ENCODE measurements around the gene COL16A1. TPM values are rescaled to one million over a fixed set of nuclear protein-coding genes. Genes with fewer than 3 reads are reported as not detected.

COL16A1 gene
- total RNA-seq, 2 experiments from 2014 or later, result 0.17 to 0.47 TPM

Other genes with a start within 250 kb of the COL16A1 start
- not detected for gene TINAGL1, start 127.5 kb downstream of the COL16A1 start, total RNA-seq
- gene HCRTR1, start 86.3 kb downstream of the COL16A1 start, total RNA-seq, result not detected
- 10 to 100 TPM; 79.6 to 80.6 TPM for gene PEF1, start 59.1 kb downstream of the COL16A1 start, total RNA-seq
- gene ADGRB2, start 60.3 kb upstream of the COL16A1 start, total RNA-seq, result under 1 TPM; 0.24 to 0.30 TPM
- under 1 TPM; 0.21 to 0.30 TPM for gene SPOCD1, start 112.0 kb upstream of the COL16A1 start, total RNA-seq
- 100 to 1,000 TPM; 240 to 263 TPM for gene PTP4A2, start 234.4 kb upstream of the COL16A1 start, total RNA-seq